ENCODE measurements around the gene FPGS.

FPGS gene

GRCh38 chr9:127809540-127810377 lies 7.1 kb downstream of the FPGS start:
- Histone ChIP-seq H3K27me3 (ENCODE audit: control insufficient read depth in 1 of 2, insufficient read depth in 2 of 2, low read length in 2 of 2) (no peaks in the 10 kb centered on the region), H3K9ac (ENCODE audit: low read length) (no peak overlapping the region), H3K4me3 (ENCODE audit: low read depth in 1 of 2, low read length in 2 of 2) (no peak overlapping the region), H3K9me3 (ENCODE audit: low read length) (no peaks in the 10 kb centered on the region), H3K4me1 (ENCODE audit: insufficient read depth, low read length) (peaks cover 4% of the 10 kb centered on the region), H3K27ac (ENCODE audit: low read depth, low read length) (no peak overlapping the region), H3K36me3 (ENCODE audit: insufficient read depth, low read length) (peaks cover 52% of the 10 kb centered on the region)

DNA sequence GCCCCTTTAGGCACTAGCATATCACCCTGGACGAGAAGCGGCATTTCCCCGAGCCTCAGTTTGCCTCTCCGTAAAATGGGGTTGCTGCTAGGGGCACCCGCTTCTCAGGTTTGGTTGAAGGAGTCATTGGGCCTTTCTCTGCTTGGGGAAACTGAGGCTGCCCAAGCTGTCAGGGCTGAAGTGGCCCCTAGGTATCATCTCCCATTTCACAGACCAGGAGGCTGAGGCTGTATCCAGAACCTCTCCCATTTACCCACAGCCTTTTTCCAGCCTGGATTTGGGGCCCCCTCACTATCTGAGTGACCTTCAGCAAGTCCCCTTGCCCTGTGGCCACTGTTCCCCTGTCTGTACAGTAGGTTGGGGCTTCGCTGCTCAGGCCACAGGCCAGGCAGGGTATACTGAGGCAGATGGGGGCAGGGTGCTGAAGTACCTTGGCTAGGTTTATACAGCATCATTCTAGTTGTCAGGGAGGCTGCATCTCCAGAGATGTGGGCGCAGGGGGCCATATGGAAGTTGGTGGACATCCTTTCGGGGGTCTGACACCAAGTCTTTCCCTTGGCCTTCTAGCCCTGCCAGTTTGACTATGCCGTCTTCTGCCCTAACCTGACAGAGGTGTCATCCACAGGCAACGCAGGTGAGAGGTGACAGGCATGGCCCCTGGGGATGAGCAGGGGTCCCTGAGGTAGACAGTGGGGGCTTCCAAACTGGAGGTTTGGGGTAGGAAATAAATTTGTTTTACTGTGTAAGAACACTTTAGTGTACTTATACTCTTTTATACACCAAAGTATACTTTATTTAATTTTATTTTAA lies 7.9 kb downstream of the FPGS start:
- Histone ChIP-seq H3K4me1 (ENCODE audit: insufficient read depth, low read length) (peaks cover 4% of the 10 kb centered on the region), H3K9ac (ENCODE audit: low read length) (no peak overlapping the region), H3K9me3 (ENCODE audit: low read length) (no peaks in the 10 kb centered on the region), H3K27ac (ENCODE audit: low read depth, low read length) (no peak overlapping the region), H3K4me3 (ENCODE audit: low read depth in 1 of 2, low read length in 2 of 2) (no peak overlapping the region), H3K27me3 (ENCODE audit: control insufficient read depth in 1 of 2, insufficient read depth in 2 of 2, low read length in 2 of 2) (no peaks in the 10 kb centered on the region), H3K36me3 (ENCODE audit: insufficient read depth, low read length) (peaks cover 58% of the 10 kb centered on the region)

- no peaks in the 10 kb centered on the region for H3K27me3 ChIP-seq (ENCODE audit: control insufficient read depth in 1 of 2, insufficient read depth in 2 of 2, low read length in 2 of 2)
- peaks cover 67% of the 10 kb centered on the region for H3K36me3 ChIP-seq (ENCODE audit: insufficient read depth, low read length)
- H3K9me3 ChIP-seq (ENCODE audit: low read length) = no peaks in the 10 kb centered on the region
- no peak overlapping the region for H3K27ac ChIP-seq (ENCODE audit: low read depth, low read length)
- no peak overlapping the region for H3K4me3 ChIP-seq (ENCODE audit: low read depth in 1 of 2, low read length in 2 of 2)
- no peak overlapping the region for H3K9ac ChIP-seq (ENCODE audit: low read length)
- H3K4me1 ChIP-seq (ENCODE audit: insufficient read depth, low read length) = peaks cover 4% of the 10 kb centered on the region
These were observed 9.3 kb downstream of the FPGS start for GRCh38 chr9:127812011-127812410.

DNA sequence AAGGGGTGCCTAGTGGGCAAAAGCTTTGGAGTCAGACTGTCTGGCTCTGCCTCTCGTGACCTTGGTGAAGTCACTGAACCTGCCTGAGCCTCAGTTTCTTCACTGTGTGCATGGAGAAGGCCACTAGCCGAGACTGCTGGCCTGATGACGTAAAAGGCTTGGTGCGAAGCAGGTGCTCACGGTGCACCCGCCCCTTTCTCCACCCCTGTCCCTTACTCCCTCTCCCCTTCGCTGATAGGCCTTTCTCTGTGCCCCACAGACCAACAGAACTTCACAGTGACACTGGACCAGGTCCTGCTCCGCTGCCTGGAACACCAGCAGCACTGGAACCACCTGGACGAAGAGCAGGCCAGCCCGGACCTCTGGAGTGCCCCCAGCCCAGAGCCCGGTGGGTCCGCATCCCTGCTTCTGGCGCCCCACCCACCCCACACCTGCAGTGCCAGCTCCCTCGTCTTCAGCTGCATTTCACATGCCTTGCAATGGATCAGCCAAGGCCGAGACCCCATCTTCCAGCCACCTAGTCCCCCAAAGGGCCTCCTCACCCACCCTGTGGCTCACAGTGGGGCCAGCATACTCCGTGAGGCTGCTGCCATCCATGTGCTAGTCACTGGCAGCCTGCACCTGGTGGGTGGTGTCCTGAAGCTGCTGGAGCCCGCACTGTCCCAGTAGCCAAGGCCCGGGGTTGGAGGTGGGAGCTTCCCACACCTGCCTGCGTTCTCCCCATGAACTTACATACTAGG lies 10.4 kb downstream of the FPGS start:
- Histone ChIP-seq H3K27ac (ENCODE audit: low read depth, low read length) (no peak overlapping the region), H3K9me3 (ENCODE audit: low read length) (no peaks in the 10 kb centered on the region), H3K4me1 (ENCODE audit: insufficient read depth, low read length) (peaks cover 4% of the 10 kb centered on the region), H3K9ac (ENCODE audit: low read length) (no peak overlapping the region), H3K4me3 (ENCODE audit: low read depth in 1 of 2, low read length in 2 of 2) (no peak overlapping the region), H3K36me3 (ENCODE audit: insufficient read depth, low read length) (peaks cover 67% of the 10 kb centered on the region), H3K27me3 (ENCODE audit: control insufficient read depth in 1 of 2, insufficient read depth in 2 of 2, low read length in 2 of 2) (no peaks in the 10 kb centered on the region)

- Histone ChIP-seq H3K36me3 (ENCODE audit: insufficient read depth, low read length) (peaks cover 62% of the 10 kb centered on the region), H3K27ac (ENCODE audit: low read depth, low read length) (no peak overlapping the region), H3K27me3 (ENCODE audit: control insufficient read depth in 1 of 2, insufficient read depth in 2 of 2, low read length in 2 of 2) (no peaks in the 10 kb centered on the region), H3K9me3 (ENCODE audit: low read length) (no peaks in the 10 kb centered on the region), H3K9ac (ENCODE audit: low read length) (no peak overlapping the region), H3K4me1 (ENCODE audit: insufficient read depth, low read length) (peaks cover 4% of the 10 kb centered on the region), H3K4me3 (ENCODE audit: low read depth in 1 of 2, low read length in 2 of 2) (no peak overlapping the region)
These were observed 11.1 kb downstream of the FPGS start for GRCh38 chr9:127813686-127814226.

DNA sequence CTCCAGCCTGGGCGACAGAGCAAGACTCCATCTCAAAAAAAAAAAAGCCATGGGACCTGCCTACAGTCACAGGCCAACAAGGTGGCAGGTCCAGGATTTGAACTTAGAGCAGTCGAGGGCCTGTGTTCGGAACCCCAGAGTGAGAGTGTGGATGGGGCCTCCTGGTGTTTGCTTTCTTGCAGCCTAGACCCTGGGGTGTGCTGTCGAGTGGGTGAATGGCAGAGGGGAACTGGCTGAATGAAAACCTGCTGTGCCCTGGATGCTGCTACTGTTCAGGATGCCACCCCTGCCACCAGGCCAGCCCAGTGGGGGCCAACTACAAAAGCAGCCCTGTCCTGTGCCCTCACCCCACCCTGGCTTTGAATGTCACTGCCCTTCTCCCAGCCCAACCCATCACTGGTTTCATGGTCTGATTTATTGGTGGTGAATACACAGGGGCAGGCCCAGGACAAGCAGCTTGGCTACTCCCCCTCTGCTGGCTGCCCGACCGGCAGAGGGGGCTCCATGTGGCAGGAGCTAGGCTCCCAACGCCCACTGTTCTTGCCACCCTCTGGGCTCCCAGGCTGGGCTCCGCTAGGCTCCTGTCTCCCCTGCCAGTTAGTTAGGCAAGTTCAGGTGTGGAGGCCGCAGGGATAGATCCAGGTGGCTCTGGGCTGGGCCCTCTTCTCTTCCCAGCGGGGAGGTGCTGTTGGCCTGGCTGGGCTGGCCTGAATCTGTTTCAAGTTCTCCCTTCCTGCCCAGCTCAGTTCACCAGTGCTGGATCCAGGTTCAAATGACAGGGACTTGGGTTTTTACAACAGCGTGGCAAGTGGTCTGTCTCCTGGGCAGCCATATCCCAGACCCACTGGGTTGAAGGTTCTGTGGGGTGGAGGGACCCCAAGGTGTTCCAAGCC lies 12.2 kb downstream of the FPGS start:
- no peaks in the 10 kb centered on the region for H3K9me3 ChIP-seq (ENCODE audit: low read length)
- H3K27ac ChIP-seq (ENCODE audit: low read depth, low read length) = no peak overlapping the region
- no peak overlapping the region for H3K9ac ChIP-seq (ENCODE audit: low read length)
- peaks cover 57% of the 10 kb centered on the region for H3K36me3 ChIP-seq (ENCODE audit: insufficient read depth, low read length)
- H3K4me3 ChIP-seq (ENCODE audit: low read depth in 1 of 2, low read length in 2 of 2) = no peak overlapping the region
- H3K4me1 ChIP-seq (ENCODE audit: insufficient read depth, low read length) = no peaks in the 10 kb centered on the region
- H3K27me3 ChIP-seq (ENCODE audit: control insufficient read depth in 1 of 2, insufficient read depth in 2 of 2, low read length in 2 of 2) = no peaks in the 10 kb centered on the region

DNA sequence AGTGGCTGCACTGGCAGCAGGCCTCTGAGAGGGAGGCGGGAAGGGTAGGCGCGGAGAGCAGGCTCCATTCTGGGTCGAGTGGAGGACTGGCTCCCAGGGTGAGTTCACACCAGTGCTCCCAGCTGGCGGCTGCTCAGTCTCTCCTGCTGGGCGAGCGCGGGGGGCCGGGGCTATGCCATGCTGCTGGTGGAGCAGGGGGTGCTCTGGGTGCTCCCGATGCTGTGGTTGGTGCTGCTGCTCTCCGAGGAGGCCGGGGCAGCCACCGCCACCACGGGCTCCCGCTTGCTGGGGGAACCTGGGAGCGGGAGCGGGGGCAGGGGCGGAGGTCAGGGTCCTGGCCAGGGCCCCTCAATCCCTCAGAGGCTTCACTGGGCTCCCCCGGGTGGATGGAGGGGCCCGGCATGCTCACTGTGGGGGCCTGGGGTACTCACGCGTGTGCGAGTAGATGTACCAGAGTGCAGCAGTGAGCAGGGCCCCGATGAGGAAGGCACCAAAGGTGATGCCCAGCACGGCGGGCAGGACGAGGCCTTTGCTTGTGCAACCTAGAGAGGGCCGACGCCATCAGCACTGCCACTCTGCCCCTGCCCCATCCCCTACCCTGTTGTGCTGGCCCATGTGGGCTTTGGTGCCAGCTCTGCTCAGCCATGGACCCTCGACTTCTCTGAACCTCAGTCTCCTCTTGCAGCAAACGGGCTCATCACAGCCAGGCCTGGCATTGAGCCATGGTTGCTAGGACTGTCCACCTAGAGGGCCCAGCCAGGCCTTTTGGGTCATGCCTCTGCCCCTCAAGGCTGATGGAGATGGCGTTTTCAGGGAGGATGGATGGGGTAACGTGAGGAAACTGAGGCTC lies 13.1 kb downstream of the FPGS start:
- Histone ChIP-seq H3K27ac (ENCODE audit: low read depth, low read length) (no peak overlapping the region), H3K4me1 (ENCODE audit: insufficient read depth, low read length) (no peaks in the 10 kb centered on the region), H3K27me3 (ENCODE audit: control insufficient read depth in 1 of 2, insufficient read depth in 2 of 2, low read length in 2 of 2) (no peaks in the 10 kb centered on the region), H3K9me3 (ENCODE audit: low read length) (no peaks in the 10 kb centered on the region), H3K36me3 (ENCODE audit: insufficient read depth, low read length) (peaks cover 53% of the 10 kb centered on the region), H3K4me3 (ENCODE audit: low read depth in 1 of 2, low read length in 2 of 2) (no peak overlapping the region), H3K9ac (ENCODE audit: low read length) (no peak overlapping the region)

GRCh38 chr9:127816362-127816725 lies 13.7 kb downstream of the FPGS start:
- Histone ChIP-seq H3K27me3 (ENCODE audit: control insufficient read depth in 1 of 2, insufficient read depth in 2 of 2, low read length in 2 of 2) (no peaks in the 10 kb centered on the region), H3K4me3 (ENCODE audit: low read depth in 1 of 2, low read length in 2 of 2) (no peak overlapping the region), H3K4me1 (ENCODE audit: insufficient read depth, low read length) (no peaks in the 10 kb centered on the region), H3K27ac (ENCODE audit: low read depth, low read length) (no peak overlapping the region), H3K9ac (ENCODE audit: low read length) (no peak overlapping the region), H3K9me3 (ENCODE audit: low read length) (no peaks in the 10 kb centered on the region), H3K36me3 (ENCODE audit: insufficient read depth, low read length) (peaks cover 53% of the 10 kb centered on the region)

DNA sequence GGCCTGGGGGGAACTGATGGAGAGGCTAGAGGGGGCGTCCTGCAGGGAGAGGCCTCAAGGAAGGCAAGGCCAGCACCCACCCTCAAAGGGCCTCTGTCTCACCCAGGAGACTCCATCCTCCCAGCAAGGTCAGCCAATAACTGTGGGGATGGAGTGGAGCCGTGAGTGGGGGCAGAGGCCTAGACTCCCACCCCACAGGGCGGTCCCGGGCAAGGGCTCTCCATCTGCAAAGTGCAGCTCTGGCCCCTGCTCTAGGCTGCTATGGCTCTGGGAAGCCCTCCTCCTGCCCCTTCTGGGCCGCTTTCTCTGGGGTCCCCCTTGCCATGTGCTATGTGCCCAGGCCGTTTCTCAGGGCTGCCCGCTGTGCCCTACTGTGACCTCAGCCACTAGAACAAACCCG lies 14.0 kb downstream of the FPGS start:
- H3K36me3 ChIP-seq (ENCODE audit: insufficient read depth, low read length) = peaks cover 53% of the 10 kb centered on the region
- no peak overlapping the region for H3K9ac ChIP-seq (ENCODE audit: low read length)
- no peaks in the 10 kb centered on the region for H3K4me1 ChIP-seq (ENCODE audit: insufficient read depth, low read length)
- no peaks in the 10 kb centered on the region for H3K27me3 ChIP-seq (ENCODE audit: control insufficient read depth in 1 of 2, insufficient read depth in 2 of 2, low read length in 2 of 2)
- H3K27ac ChIP-seq (ENCODE audit: low read depth, low read length) = no peak overlapping the region
- no peak overlapping the region for H3K4me3 ChIP-seq (ENCODE audit: low read depth in 1 of 2, low read length in 2 of 2)
- no peaks in the 10 kb centered on the region for H3K9me3 ChIP-seq (ENCODE audit: low read length)

- H3K9me3 ChIP-seq (ENCODE audit: low read length) = no peaks in the 10 kb centered on the region
- H3K4me3 ChIP-seq (ENCODE audit: low read depth in 1 of 2, low read length in 2 of 2) = no peak overlapping the region
- no peaks in the 10 kb centered on the region for H3K27me3 ChIP-seq (ENCODE audit: control insufficient read depth in 1 of 2, insufficient read depth in 2 of 2, low read length in 2 of 2)
- no peak overlapping the region for H3K9ac ChIP-seq (ENCODE audit: low read length)
- peaks cover 42% of the 10 kb centered on the region for H3K36me3 ChIP-seq (ENCODE audit: insufficient read depth, low read length)
- H3K4me1 ChIP-seq (ENCODE audit: insufficient read depth, low read length) = no peaks in the 10 kb centered on the region
- H3K27ac ChIP-seq (ENCODE audit: low read depth, low read length) = no peak overlapping the region
These were observed 15.3 kb downstream of the FPGS start for GRCh38 chr9:127817881-127818434.
